NB4 (cell line): Measurements from ENCODE around the gene FPR2.

Experiments used
- DNase-seq: peaks from one replicate; pipeline ENCODE4 v3.0.0; 2010; ENCODE audit warnings: low read depth
- H3K4me3 ChIP-seq: one replicate; pipeline ENCODE4 v1.5.1; 2011; ENCODE audit warnings: mild to moderate bottlenecking, low read depth, low read length, moderate library complexity
- MYC ChIP-seq: IDR thresholded peaks from 2 replicates; pipeline ENCODE4 v1.6.1; 2011; ENCODE audit warnings: low read depth, low read length
- POLR2A ChIP-seq: IDR thresholded peaks from 2 replicates; pipeline ENCODE4 v1.6.1; 2011; ENCODE audit warnings: mild to moderate bottlenecking; ENCODE audit not compliant: insufficient read length; ENCODE audit errors: extremely low read depth
- TF ChIP-seq, protein P1 (sequence below): IDR thresholded peaks from one replicate; pipeline ENCODE4 v1.5.1; 2012; ENCODE audit warnings: low read depth, low read length
- TF ChIP-seq, protein P2 (sequence below): IDR thresholded peaks from 2 replicates; pipeline ENCODE4 v1.6.1; 2011; ENCODE audit warnings: low read depth, low read length

The FPR2 gene

DNA sequence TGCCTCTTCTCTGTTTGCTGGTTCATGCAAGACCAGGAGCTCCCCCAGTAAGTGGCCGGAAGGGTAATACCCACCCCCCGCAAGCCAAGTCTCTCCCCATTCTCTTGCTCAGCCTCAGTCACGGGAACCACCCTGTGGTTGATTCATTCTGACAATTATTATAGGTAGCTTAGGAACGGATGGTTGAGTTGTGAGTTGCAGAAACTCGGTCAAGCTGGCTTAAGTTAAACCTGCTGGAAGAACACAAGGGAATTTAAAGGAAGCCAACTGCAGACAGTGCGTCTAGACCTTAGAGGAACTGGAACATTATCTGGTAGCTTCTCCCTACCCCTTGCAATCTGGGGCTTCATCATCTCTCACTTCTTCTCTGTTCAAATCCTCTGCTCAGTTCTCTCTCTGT is 18.2 kb upstream of the FPR2 start:
- no peak for DNase-seq
- TF ChIP-seq MYC (no peak), POLR2A (no peak)
- TF ChIP-seq, protein P1, sequence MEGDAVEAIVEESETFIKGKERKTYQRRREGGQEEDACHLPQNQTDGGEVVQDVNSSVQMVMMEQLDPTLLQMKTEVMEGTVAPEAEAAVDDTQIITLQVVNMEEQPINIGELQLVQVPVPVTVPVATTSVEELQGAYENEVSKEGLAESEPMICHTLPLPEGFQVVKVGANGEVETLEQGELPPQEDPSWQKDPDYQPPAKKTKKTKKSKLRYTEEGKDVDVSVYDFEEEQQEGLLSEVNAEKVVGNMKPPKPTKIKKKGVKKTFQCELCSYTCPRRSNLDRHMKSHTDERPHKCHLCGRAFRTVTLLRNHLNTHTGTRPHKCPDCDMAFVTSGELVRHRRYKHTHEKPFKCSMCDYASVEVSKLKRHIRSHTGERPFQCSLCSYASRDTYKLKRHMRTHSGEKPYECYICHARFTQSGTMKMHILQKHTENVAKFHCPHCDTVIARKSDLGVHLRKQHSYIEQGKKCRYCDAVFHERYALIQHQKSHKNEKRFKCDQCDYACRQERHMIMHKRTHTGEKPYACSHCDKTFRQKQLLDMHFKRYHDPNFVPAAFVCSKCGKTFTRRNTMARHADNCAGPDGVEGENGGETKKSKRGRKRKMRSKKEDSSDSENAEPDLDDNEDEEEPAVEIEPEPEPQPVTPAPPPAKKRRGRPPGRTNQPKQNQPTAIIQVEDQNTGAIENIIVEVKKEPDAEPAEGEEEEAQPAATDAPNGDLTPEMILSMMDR = no peak
- TF ChIP-seq, protein P2, sequence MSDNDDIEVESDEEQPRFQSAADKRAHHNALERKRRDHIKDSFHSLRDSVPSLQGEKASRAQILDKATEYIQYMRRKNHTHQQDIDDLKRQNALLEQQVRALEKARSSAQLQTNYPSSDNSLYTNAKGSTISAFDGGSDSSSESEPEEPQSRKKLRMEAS = no peak
- H3K4me3 ChIP-seq = no peak overlapping the region

DNA sequence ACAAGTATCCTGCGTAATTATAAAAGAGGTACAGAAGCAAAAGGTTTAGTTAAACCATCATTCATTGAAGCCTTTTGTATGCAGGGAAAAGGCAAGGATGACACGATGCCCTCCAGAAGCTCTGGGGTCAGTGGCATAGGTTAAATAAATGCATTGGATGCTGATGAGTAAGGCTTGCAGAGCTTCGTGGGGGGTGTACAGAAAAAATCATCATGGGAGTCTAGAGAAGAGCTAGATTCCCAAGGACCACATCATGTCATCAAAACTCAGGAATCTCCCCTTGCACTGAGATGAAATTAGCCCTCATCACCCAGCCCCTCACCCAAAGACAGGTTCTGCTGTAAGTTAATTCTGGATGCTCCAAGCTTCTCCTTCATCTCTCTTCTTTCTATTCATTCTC is 17.6 kb upstream of the FPR2 start:
- DNase-seq = no peak
- TF ChIP-seq MYC (no peak), POLR2A (no peak)
- TF ChIP-seq, protein P1 = no peak
- TF ChIP-seq, protein P2 = no peak
- no peak overlapping the region for H3K4me3 ChIP-seq

DNA sequence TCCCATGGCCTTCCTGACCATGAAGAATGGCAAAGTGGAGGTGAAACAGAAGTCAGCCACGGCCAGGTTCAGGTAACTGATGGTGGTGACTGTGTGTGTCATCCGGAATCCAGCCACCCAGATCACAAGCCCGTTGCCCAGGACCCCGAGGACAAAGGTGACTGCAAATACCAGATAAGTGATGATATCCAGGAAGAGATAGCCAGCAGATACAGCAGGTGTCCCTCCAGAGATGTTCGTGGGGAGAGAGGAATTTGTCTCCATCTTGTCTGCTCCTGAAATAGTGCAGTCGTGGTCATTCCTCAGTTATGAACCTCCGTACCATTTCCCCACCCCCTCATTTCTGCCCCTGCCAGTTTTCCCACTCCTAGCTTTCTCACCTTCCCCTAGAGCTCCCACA is 14.2 kb upstream of the FPR2 start:
- DNase-seq = no peak
- TF ChIP-seq, protein P2 = no peak
- TF ChIP-seq POLR2A (no peak), MYC (no peak)
- TF ChIP-seq, protein P1 = no peak

DNA sequence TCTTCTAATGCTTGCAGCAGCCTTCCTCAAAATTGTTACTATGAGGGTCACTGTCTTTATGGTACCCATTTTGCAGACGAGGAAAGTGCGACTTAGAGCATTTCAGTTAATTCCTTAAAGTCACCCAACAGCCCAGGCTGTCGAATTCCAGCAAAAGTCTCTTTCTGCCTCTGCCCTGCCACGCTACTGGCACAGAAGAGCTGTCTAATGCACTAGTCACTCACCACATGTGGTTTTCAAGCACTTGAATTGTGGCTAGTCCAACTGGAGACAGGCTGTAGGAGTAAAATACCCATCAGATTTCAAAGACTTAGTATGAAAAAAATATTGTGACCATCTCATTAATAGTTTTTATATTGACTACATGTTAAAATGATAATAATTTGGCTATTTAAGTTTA is 11.0 kb upstream of the FPR2 start:
- TF ChIP-seq POLR2A = no peak
- TF ChIP-seq, protein P2 = no peak
- no peak for TF ChIP-seq MYC
- TF ChIP-seq, protein P1 = no peak
- no peak for DNase-seq
- H3K4me3 ChIP-seq = no peak overlapping the region

More for the DNA sequence above, 14.2 kb upstream of the FPR2 start:
- H3K4me3 ChIP-seq = no peak overlapping the region

DNA sequence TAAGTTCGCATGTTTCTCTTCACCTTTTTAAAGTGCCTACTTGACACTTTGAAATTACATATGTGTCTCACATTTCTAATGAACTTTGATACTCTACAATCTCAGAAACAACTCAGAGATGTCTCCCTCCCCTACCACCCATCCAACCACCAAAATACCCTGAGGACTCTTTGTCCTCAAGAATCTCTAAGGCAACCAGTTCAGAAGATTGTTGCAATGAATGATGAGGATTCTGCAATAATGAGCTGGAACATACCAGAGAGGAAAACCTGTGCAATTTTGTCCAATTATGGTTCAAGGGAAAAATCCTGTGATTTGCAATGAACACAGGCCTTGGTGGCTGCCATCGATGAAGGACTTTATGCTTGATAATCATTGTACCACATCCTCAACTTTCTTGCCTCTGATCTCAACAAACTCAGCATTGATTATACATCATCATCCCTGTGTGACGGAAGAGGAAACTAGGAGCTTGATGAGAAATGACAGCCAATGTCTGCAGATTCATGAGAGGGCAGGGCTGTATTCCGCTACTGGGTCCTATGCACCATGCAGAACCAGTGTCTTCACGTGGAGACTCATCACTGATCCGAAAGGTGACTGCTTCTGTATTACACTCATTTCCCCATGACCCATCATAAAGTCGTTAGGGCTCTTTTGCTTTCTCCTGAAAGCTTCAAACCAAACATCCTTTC is 10.4 kb upstream of the FPR2 start:
- no peak for DNase-seq
- TF ChIP-seq, protein P1 = no peak
- TF ChIP-seq, protein P2 = no peak
- no peak for TF ChIP-seq MYC
- TF ChIP-seq POLR2A = no peak
- no peak overlapping the region for H3K4me3 ChIP-seq

DNA sequence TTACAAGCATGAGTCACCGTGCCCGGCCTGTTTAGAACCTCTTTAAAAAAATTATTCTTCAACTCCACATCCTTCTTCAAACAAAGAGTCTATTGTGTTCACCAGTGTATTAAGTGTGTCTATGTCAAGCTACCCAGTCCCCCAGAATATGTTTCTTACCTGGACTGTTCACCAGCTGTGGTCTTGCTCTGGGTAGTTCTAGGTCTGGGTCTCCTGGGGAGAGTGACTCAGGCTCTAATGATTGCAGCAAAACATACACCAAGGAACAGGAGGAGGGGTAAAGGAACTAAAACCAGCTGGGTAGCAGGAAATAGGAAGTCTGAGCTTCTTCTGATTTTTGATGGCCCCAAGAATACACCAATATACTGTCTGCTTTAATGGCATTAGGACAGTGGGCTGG is 9.3 kb upstream of the FPR2 start, which contains the start of gene FPR1:
Gene FPR1, minus strand, starts transcription at position 224 of the 400 bp plus-strand sequence. CDS start 4,884 bp downstream, outside the sequence.
- peak; percentile 86 for DNase-seq
- no peak within 1 kb of the TSS for H3K4me3 ChIP-seq
- TF ChIP-seq, protein P1 = no peak
- TF ChIP-seq POLR2A = no peak
- TF ChIP-seq, protein P2 = no peak
- no peak for TF ChIP-seq MYC
